Lower leg skin (tissue), 3 donors: ENCODE results near the gene PKP1.

ENCODE experiments used
- POLR2A ChIP-seq, 2 donors: fragments of 450-650 bp; IDR thresholded peaks; one replicate each; pipeline ENCODE4 v1.6.1; 2016 to 2017; ENCODE audit warnings: antibody characterized with exemption in 2 of 2, mild to moderate bottlenecking in 1 of 2, moderate library complexity in 1 of 2
- TF ChIP-seq, protein P1 (sequence below), 3 donors: fragments of 450-650 bp; IDR thresholded peaks; one replicate each; pipeline ENCODE4 v1.5.1; 2016; ENCODE audit warnings: antibody characterized with exemption in 3 of 3, mild to moderate bottlenecking in 3 of 3, moderate library complexity in 2 of 3

- no peak for TF ChIP-seq POLR2A (IDR thresholded peaks at IDR 0.05)
- TF ChIP-seq, protein P1, sequence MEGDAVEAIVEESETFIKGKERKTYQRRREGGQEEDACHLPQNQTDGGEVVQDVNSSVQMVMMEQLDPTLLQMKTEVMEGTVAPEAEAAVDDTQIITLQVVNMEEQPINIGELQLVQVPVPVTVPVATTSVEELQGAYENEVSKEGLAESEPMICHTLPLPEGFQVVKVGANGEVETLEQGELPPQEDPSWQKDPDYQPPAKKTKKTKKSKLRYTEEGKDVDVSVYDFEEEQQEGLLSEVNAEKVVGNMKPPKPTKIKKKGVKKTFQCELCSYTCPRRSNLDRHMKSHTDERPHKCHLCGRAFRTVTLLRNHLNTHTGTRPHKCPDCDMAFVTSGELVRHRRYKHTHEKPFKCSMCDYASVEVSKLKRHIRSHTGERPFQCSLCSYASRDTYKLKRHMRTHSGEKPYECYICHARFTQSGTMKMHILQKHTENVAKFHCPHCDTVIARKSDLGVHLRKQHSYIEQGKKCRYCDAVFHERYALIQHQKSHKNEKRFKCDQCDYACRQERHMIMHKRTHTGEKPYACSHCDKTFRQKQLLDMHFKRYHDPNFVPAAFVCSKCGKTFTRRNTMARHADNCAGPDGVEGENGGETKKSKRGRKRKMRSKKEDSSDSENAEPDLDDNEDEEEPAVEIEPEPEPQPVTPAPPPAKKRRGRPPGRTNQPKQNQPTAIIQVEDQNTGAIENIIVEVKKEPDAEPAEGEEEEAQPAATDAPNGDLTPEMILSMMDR (IDR thresholded peaks at IDR 0.05) = no peak
These were observed 13.4 kb upstream of the PKP1 start for GRCh38 chr1:201269900-201270410.
